Ureter (tissue), 1 donor: Measurements from ENCODE around the gene CCDC88B. TPM values are rescaled to one million over a fixed set of nuclear protein-coding genes. Genes with fewer than 3 reads are reported as not detected.

Experiments used
- DNase-seq: peaks from one replicate; pipeline ENCODE4 v3.0.0-alpha.2; 2020; ENCODE audit warnings: low spot score
- total RNA-seq: library from RNA; stranded (reverse); gene quantifications from one replicate; pipeline ENCODE4 v1.2.4, GENCODE V29; 2023
- donor health status: DM: yes; HTN: yes; CAD: no.

The CCDC88B gene
- total RNA-seq, 1 donor from 2014 or later: 17.1 TPM

GRCh38 chr11:64358907-64359711 lies 19.1 kb downstream of the CCDC88B start, which contains the start of gene RPS6KA4:
RPS6KA4 (plus strand) TSS chr11:64359162; CDS start chr11:64359236, 74 bp downstream.
- DNase-seq: no peak

DNA sequence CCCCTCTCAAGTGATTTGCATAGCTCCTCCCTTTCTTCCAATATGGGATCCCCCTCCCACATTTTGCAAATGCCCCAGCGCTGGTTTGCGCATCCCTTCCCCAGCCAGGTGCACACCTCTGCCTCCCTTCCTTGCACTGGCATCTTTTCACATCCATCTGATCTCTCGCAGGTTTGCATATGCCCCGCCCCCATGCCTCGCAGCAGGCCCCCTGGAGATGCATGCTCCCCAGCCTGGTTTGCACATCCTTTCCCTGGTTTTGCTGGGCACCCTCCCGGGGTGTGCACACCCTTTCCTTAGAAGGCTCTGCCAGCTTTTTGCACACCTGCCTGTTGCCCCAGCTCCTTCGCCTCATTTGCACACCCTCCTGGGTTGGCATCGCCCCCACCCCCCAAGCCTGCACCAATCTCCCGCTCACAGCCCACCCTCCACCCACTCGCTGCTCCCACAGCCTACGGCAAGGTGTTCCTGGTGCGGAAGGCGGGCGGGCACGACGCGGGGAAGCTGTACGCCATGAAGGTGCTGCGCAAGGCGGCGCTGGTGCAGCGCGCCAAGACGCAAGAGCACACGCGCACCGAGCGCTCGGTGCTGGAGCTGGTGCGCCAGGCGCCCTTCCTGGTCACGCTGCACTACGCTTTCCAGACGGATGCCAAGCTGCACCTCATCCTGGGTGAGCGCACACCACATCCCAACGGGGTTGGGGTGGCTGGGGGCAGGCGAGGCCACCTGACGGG lies 19.9 kb downstream of the CCDC88B start:
- no peak for DNase-seq

DNA sequence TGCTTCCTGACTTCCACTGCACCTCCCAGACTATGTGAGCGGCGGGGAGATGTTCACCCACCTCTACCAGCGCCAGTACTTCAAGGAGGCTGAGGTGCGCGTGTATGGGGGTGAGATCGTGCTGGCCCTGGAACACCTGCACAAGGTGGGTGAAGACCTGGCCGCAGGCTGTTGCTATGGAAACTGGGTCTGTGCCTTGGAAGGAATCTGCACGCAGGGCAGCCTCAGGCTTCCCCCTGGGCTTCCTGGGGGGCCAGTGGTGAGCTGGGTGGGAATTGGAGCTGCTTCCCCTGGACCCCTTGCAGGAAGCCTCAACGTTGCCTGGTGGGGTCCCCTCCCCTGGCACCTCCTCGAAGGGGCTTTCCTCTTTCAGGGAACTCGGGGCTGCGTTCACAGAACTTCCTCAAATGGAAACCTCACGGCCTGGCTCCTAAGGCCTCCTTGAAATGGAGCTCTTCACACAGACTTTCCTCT lies 20.5 kb downstream of the CCDC88B start:
- no peak for DNase-seq

DNA sequence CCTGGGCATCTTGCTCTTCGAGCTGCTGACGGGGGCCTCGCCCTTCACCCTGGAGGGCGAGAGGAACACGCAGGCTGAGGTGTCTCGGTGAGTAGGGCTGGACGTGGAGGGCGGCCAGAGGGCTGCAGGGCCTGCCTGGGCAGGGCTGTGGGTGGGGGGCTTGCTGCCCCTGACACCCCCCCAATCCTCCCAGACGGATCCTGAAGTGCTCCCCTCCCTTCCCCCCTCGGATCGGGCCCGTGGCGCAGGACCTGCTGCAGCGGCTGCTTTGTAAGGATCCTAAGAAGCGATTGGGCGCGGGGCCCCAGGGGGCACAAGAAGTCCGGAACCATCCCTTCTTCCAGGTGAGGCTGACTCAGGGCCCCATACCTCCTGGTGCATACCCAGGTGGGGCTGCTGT lies 21.7 kb downstream of the CCDC88B start:
- DNase-seq: no peak

GRCh38 chr11:64362339-64362738 lies 22.3 kb downstream of the CCDC88B start:
- no peak for DNase-seq

GRCh38 chr11:64364435-64364834 lies 24.4 kb downstream of the CCDC88B start:
- no peak for DNase-seq

GRCh38 chr11:64364911-64365310 lies 24.9 kb downstream of the CCDC88B start:
- no peak for DNase-seq

DNA sequence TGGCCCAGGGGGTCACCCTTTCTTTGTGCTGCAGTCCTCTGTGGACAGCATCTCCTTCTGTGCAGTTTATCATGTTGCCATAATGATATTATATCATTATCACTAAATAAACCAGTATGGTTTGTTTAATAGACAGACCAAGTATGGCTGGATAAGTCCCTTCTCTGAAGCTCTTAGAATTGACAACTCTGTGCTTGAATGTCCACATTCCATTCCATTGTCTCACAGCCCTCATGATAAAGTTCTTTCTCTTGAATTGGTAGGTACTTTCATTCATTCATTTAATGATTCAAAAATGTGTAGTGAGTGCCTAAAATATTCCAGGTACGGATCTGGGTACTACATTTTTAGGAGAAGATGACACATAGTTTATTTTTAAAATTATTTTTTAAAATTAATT lies 26.7 kb downstream of the CCDC88B start:
- DNase-seq: no peak

- no peak for DNase-seq
These were observed 28.1 kb downstream of the CCDC88B start for GRCh38 chr11:64367931-64368672.

GRCh38 chr11:64368673-64369074 lies 28.7 kb downstream of the CCDC88B start:
- no peak for DNase-seq

GRCh38 chr11:64369440-64370421 lies 29.7 kb downstream of the CCDC88B start:
- no peak for DNase-seq

GRCh38 chr11:64371201-64371600 lies 31.2 kb downstream of the CCDC88B start:
- DNase-seq: no peak

DNA sequence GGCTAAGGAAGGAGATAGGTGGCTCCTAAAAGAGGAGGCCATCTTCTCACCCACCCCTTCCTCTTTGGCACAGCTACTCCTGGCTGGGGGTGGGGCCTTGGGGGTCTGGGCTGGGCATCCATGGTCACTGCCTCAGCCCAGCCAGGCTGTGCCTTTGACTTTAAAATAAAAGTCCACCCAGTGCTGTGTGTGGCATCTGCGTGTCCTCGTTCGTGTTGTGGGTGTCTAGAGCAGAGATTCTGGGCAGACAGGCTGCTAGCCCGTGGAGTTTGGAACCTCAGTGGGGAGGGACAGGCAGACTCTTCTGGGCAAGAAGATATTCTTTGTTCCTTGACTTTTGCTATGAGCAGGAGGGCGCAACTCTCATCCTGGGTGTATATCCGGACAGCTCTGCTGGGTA lies 32.0 kb downstream of the CCDC88B start:
- DNase-seq: no peak

DNA sequence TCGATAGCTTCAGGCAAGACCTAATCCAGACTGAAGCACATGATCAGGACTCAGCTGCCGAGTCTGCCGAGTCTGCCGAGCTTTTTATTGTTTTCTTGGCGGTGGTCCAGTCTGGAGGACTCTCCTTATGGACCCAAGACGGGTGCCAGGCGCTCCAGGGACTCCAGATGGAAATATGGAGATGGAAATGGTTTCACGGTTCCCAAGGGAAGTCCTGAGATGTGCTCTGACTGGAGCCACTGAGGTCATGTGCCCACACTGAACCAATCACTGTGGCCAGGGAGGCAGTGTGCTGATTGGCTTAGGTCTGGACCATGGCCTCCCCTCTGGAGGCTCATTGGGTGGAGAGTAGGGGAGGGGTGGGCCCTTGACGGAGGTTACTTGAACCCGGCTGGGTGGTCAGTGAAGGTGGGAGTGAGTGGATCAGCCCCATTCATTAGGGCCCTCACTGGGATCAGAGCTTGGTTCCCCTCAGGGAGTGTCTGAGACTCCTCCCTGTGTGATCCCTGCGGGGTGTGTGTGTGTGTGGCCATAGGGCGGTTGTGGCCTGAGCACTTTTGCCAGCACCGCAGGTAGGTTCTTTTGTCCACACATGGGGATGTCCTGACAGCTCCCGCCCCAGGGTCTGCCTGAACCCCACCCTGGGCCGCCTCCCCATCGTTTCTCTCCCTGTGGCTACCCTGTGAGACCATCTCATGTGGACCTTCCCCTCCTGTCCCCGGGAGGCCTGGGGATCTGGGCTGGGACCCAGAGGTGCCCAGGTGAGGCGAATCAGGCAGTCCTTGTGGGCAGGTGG lies 33.0 kb downstream of the CCDC88B start:
- peak; percentile 72 for DNase-seq

- no peak for DNase-seq
These were observed 33.6 kb downstream of the CCDC88B start for GRCh38 chr11:64373598-64373974.

DNA sequence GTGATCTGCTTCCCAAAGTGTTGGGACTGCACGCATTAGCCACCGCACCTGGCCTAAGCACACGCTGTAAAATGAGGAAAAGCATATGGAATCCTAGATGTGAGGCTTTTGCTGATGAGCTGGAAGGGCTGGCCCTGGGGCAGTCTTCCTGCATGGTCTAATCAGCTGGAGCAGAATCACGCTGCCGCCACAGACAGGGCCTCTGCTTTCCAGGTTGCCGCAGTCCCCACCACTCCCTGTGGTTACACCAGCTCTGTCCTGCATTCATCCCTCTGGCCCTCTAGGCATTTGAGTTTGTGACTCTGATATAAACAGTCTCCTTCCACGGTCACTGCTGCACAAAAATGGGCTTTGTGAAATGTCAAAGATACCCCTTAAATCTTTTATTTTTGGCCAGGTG lies 36.1 kb downstream of the CCDC88B start:
- no peak for DNase-seq

DNA sequence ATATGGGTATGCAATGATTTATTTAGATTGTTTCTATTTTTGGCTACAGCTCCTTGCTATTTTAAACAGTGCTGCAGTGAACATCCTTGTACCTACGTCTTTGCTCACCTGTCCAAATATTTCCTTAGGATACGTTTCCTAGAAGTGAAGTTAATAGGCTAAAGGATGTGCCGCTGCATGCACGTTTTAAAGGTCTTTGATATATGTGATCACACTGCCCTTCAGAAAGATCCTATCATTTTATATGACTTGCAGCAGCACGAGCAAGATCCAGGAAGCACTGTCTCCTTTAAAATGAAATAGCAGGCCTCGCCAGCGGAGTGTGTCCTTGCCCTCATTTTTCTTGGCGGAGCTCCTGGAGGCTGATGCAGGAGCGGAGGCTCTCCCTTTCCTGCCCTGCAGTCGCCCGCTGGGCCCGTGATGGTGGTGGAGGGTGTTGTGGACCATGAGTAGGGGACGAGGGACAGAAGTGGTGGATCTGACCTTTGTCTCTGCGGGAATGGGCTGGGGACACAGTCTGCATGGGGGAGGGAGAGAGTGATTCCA lies 38.4 kb downstream of the CCDC88B start:
- DNase-seq: no peak

DNA sequence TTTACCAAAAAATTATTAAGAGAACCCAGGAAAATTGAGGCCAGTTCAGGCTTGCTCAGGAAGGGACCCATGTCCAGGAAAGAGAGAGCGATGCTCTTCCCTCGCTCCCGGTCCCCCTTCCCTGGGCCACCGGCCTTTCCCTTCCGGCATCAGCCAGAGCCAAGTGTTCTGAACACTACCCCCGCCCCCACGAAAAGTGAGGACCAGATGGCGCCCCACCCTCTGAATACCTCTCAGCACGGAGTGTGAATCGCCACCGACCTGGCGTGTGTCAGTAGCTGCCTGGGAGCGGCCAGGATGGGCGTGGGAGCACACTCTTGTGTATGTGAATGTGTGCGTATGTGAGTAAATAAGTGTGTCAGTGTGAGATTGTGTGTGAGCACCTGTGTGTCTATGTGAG lies 39.2 kb downstream of the CCDC88B start:
- no peak for DNase-seq

DNA sequence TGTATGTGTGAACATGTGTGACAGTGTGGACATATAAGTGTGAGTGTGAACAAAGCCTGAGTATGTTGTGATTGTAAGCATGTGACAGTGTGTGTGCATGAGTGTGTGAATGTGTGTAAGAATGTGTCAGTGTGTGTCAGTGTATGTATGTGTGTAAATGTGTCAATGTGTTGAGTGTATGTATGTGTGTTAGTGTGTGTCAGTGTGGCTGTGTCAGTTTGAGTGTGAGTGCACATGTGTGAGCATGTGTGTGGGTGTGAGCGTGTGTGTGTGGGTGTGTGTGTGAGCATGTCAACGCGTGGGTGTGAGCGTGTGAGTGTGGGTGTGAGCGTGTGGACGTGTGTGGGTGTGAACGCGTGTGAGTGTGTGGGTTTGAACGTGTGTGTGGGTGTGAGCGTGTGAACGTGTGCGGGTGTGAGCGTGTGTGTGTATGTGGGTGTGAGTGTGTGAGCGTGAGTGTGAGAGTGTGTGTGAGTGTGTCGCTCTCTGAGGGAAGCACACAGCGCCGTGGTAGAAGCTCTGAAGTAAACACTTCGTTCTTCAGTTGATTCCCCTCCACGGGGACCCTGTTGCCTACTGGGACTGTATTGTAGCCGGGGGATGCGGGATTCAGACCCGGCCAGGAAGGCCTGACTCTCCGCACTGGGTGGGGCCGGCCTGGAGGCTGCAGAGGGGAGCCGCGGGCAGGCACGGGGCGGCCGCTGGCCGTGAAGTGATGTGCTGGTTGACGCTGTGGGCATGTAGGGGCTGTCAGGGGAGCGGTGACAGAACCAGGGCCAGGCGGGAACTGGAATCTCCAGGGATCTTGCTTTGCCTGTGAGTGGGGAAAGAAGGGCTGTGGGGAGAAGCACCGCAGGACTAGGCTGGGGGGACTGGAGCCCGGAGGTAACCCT lies 40.1 kb downstream of the CCDC88B start:
- DNase-seq: no peak
